Epithelial cell of prostate (primary cell): Measurements from ENCODE around the gene SERAC1.
A peak's percentile ranks its signal among the peaks of the same experiment; 100 is the strongest.

Experiments used
- DNase-seq: peaks from one replicate; pipeline ENCODE4 v3.0.0-alpha.2; 2011; ENCODE audit warnings: low read depth, low spot score
- H3K27ac ChIP-seq: fragments of 450-650 bp; 2 replicates; pipeline ENCODE4 v1.5.1; 2017; ENCODE audit warnings: mild to moderate bottlenecking

SERAC1 gene

DNA sequence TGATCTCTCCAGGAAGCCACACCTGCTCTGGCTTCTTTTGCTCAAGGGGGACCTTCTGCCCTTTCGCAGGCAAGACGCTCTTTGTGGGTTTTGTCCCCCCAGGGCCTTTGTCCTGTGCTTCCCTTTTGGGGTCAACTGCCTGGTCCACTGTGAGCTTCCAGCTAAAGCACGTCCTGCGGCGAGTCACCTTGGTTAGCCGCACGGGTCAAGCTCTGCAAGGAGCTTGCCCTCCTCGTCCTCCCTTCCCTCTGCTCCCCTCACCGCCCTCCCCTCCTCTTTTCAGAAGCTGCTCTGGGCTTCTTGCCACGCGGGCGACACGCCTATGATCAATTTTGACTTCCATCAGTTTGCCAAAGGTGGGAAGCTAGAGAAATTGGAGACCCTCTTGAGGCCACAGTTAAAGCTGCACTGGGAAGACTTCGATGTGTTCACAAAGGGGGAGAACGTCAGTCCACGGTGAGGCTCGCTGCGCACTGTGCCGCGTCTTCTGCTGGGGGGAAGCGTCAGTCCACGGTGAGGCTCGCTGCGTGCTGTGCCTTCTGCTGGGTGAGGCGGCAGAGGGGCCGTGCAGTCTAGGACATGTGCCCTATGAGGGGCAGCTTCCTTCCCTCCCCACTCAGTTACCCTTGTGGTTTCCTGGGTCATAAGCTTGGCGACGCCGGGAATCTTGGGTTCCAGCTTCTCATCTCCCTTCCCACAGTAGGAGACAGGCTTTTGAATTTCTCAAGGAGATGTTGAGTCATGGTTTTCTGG is 106.2 kb downstream of the SERAC1 start:
- no peak for DNase-seq
- no peak overlapping the region for H3K27ac ChIP-seq

DNA sequence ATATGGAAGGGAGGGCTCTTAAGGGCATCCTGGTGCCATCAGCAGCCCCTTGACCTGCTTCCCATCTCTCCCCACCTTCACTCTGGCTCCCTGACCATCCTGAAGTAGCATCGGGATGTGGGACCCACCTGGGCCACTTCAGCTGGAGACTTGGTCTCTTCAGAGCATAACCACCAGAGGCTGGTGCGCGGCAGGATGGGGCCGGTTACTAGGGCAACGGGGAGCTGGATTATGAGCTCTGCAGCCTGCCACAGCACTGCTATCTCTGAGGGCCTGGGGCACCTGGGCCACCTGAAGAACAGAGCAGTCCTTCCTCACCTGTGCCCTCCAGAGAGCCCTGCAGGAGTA is 106.7 kb downstream of the SERAC1 start:
- H3K27ac ChIP-seq = peak overlapping the region; percentile 83
- no peak for DNase-seq

DNA sequence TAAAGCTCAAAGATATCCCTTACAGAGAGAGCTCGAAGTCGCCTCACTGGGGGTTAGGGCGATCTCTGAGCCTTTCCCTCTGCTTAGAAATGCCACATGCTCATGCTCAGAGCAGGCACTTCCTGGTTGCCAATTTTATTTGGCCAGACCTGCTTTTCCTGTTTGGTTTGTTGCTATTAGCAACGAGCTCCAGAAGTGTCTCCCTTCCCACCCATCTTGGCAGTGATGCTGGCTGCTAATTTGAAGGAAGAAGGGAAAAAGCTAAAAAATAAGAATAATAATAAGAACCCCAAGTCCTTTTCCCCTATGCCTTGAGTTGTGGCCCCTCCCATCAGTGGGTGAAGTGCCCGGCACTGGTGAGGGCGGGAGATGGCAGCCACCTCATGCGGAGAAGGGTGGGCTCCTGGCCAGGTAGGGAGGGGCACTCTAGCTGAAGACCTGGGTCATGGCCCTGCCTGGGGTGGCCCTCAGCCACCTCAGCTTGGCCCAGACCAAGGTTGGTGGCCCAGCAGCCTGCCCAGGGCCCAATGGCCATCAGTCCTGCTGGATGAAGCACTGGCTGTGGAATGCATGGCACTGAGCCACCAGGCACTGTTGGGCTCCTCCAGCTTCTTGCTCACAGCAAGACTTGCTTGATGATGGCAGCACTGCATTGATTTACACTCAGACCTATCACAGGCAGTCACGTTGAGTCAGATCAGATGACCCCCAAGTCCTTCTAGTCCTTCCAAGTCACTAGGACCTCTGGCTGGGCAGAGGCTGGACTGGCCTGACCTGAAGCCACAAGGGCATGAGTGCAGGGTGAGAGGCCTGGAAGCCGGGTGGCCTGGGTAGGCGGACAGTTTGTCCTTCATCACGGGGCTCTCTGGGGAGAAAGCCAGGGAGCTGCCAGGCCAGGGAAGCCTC is 107.4 kb downstream of the SERAC1 start:
- peak; percentile 78 for DNase-seq
- H3K27ac ChIP-seq = peak overlapping the region; percentile 83
